ENCODE results near the gene SLC12A4. TPM values are rescaled to one million over a fixed set of nuclear protein-coding genes. Genes with fewer than 3 reads are reported as not detected.

The SLC12A4 gene
- total and polyA plus RNA-seq, 2 of the 13 experiments (the other 11 are each of a cell fraction or from before 2014, with no cell fraction given): 65.1 to 84.3 TPM

- DNase-seq (ENCODE audit: low spot score) (peak; percentile 88), FAIRE-seq (peak; percentile 96), ATAC-seq (peak; percentile 64)
- CTCF ChIA-PET (ENCODE audit: low intra/inter-chr PET ratio, low total read pairs): interaction anchor here (1.3 kb wide), 1 partner anchor 98 kb away, joined by 5 read pairs; no protein-coding TSS in a partner anchor
- POLR2A ChIA-PET: interaction anchor here (0.8 to 13.6 kb wide), 21 partner anchors 8 to 321 kb away, joined by 3 to 226 read pairs (median 7); partner anchors contain the start of genes ACD, CTRL, DDX28 and DPEP2
- no peak overlapping the region for H2AFZ ChIP-seq (ENCODE audit: low read length)
- H3K9ac ChIP-seq (ENCODE audit: insufficient read depth, low read depth, low read length): peak overlapping the region; percentile 61
- H3K4me3 ChIP-seq (replicated peaks in 1 of 3; ENCODE audit: insufficient read depth in 1 of 3, low read depth in 2 of 3, low read length in 3 of 3): peak overlapping the region; percentile 35 to 65 (median 55); a peak in 5 of 6 replicates
- H3K9me3 ChIP-seq (ENCODE audit: low read length): no peaks in the 10 kb centered on the region
- H3K4me1 ChIP-seq (ENCODE audit: insufficient read depth, low read length): peaks cover 52% of the 10 kb centered on the region
- H3K79me2 ChIP-seq (ENCODE audit: insufficient read depth, low read length): no peaks in the 10 kb centered on the region
- WGBS (ENCODE audit: low lambda C conversion rate): 0% methylated on average over 6 of the region's 6 CpGs
- intact Hi-C loops (cut with micrococcal nuclease; ENCODE audit: unreplicated experiment): loop anchor here (1.0 to 2.0 kb wide), 3 partner anchors 8 to 98 kb away; partner anchors contain the start of gene SLC12A4
- H3K4me2 ChIP-seq (ENCODE audit: low read depth, low read length): peak overlapping the region; percentile 72
- no TSS peak for BruUV-seq (replicated peaks)
- H3K27ac ChIP-seq (ENCODE audit: extremely low read length, insufficient read depth, low read length): peak overlapping the region; percentile 85
- H4K20me1 ChIP-seq (ENCODE audit: insufficient read depth, low read length): peaks cover 17% of the 10 kb centered on the region; the same call in 1 of the 2 replicates
- no peaks in the 10 kb centered on the region for H3K27me3 ChIP-seq (ENCODE audit: control insufficient read depth in 1 of 2, insufficient read depth in 2 of 2, low read length in 2 of 2)
- H3K36me3 ChIP-seq (replicated peaks in 1 of 2; ENCODE audit: control insufficient read depth in 1 of 2, insufficient read depth in 2 of 2, low read length in 2 of 2): peaks cover 31 to 47% of the 10 kb centered on the region in 2 experiments
- in situ Hi-C loops (cut with HindIII; ENCODE audit: extremely low pct_ligation_motif_present, low pct_unique_long_range_greater_than_20kb): loop anchor here (5.0 kb wide), 1 partner anchor 99 kb away; no protein-coding TSS in a partner anchor
- no peak for TF ChIP-seq ZNF572 (CRISPR knock-in tag; IDR thresholded peaks at IDR 0.05)
- peak; percentile 23 for TF ChIP-seq PHF5A (CRISPR knock-in tag; IDR thresholded peaks at IDR 0.05; ENCODE audit: low read depth, unreplicated experiment)
- 0 out of 2 replicates have a peak, but pooled peaks have one; percentile 2 for TF ChIP-seq ZMAT3 (CRISPR knock-in tag; conservative IDR thresholded peaks at IDR 0.05)
- TF ChIP-seq HMG20A (CRISPR knock-in tag; IDR thresholded peaks at IDR 0.05; ENCODE audit: borderline replicate concordance): peak; percentile 39; the same call in 1 of the 2 replicates
- TF ChIP-seq ZZZ3 (CRISPR knock-in tag; IDR thresholded peaks at IDR 0.05; ENCODE audit: borderline replicate concordance): no peak; the same call in 1 of the 2 replicates
- peak; percentile 99 for TF ChIP-seq MTA1 (CRISPR knock-in tag; IDR thresholded peaks at IDR 0.05; ENCODE audit: borderline replicate concordance)
- 0 out of 2 replicates have a peak, but pooled peaks have one; percentile 46 for TF ChIP-seq ZNF331 (CRISPR knock-in tag; IDR thresholded peaks at IDR 0.05)
- no peak for TF ChIP-seq THAP8 (CRISPR knock-in tag; IDR thresholded peaks at IDR 0.05; ENCODE audit: borderline replicate concordance)
- TF ChIP-seq MTA3 (CRISPR knock-in tag; IDR thresholded peaks at IDR 0.05): no peak
- peak; percentile 55; the same call in 1 of the 2 replicates for TF ChIP-seq RERE (CRISPR knock-in tag; IDR thresholded peaks at IDR 0.05; ENCODE audit: low read depth)
- no peak for TF ChIP-seq SNAPC4 (CRISPR knock-in tag; IDR thresholded peaks at IDR 0.05)
- TF ChIP-seq ZNF484 (CRISPR knock-in tag; IDR thresholded peaks at IDR 0.05; ENCODE audit: borderline replicate concordance, low read depth): no peak
- no peak for TF ChIP-seq ZBTB8A (CRISPR knock-in tag; IDR thresholded peaks at IDR 0.05; ENCODE audit: borderline replicate concordance, low read depth)
Measured at GRCh38 chr16:67943256-67943618, 25.2 kb downstream of the SLC12A4 start.
